Activated naive CD8-positive, alpha-beta T cell treated with anti-CD3 and anti-CD28 coated beads, Interleukin-2, amount 50 U/mL, for 16 hours (primary cell): Measurements from ENCODE around the gene NATD1.

Source experiments
- DNase-seq: peaks from one replicate; pipeline ENCODE4 v3.0.0-alpha.2; 2020; ENCODE audit warnings: low read depth, low spot score

Gene NATD1

GRCh38 chr17:21289902-21290571 lies 36.8 kb upstream of the NATD1 start:
- no peak for DNase-seq

GRCh38 chr17:21289175-21289901 lies 36.1 kb upstream of the NATD1 start:
- no peak for DNase-seq

- no peak for DNase-seq
These were observed 35.4 kb upstream of the NATD1 start for GRCh38 chr17:21288571-21289017.

- peak; percentile 92 for DNase-seq
These were observed 34.7 kb upstream of the NATD1 start for GRCh38 chr17:21287703-21288449.

- DNase-seq: no peak
These were observed 33.9 kb upstream of the NATD1 start for GRCh38 chr17:21286909-21287702.

GRCh38 chr17:21286066-21286770 lies 33.0 kb upstream of the NATD1 start:
- no peak for DNase-seq

GRCh38 chr17:21285164-21286065 lies 32.2 kb upstream of the NATD1 start:
- no peak for DNase-seq

GRCh38 chr17:21284319-21285163 lies 31.3 kb upstream of the NATD1 start, which contains the start of gene MAP2K3:
Gene MAP2K3 (plus strand): TSS chr17:21284711. CDS start chr17:21284921, 210 bp downstream.
- peak; percentile 93 for DNase-seq

GRCh38 chr17:21283482-21284318 lies 30.5 kb upstream of the NATD1 start:
- no peak for DNase-seq

- DNase-seq: no peak
These were observed 29.6 kb upstream of the NATD1 start for GRCh38 chr17:21282850-21283249.

GRCh38 chr17:21282231-21282630 lies 29.0 kb upstream of the NATD1 start:
- no peak for DNase-seq

GRCh38 chr17:21280081-21280518 lies 26.9 kb upstream of the NATD1 start:
- DNase-seq: peak; percentile 78

- no peak for DNase-seq
These were observed 26.4 kb upstream of the NATD1 start for GRCh38 chr17:21279582-21279981.

- DNase-seq: no peak
These were observed 26.0 kb upstream of the NATD1 start for GRCh38 chr17:21279198-21279535.

GRCh38 chr17:21278450-21279197 lies 25.4 kb upstream of the NATD1 start:
- no peak for DNase-seq

- DNase-seq: no peak
These were observed 24.1 kb upstream of the NATD1 start for GRCh38 chr17:21277332-21277731.

GRCh38 chr17:21276264-21276588 lies 23.0 kb upstream of the NATD1 start:
- no peak for DNase-seq
